Natural killer cell (primary cell): ENCODE data around the gene TMTC3. TPM values are rescaled to one million over a fixed set of nuclear protein-coding genes. Genes with fewer than 3 reads are reported as not detected.
A peak's percentile ranks its signal among the peaks of the same experiment; 100 is the strongest.

Experiments
- ATAC-seq, 3 donors: fragments of 150-1000 bp in 2 of 3; fragments of 200-7000 bp in 1 of 3; cut with Tn5 transposase; 1 replicate in 1 of 3; 2 replicates in 2 of 3; pipeline ENCODE4 v1.10.0; 2021; ENCODE audit warnings: mild to moderate bottlenecking in 2 of 3, moderate library complexity in 2 of 3
- DNase-seq, 2 donors: peaks; one replicate each; pipeline versions ENCODE4 v3.0.0 to v3.0.0-alpha.2; 2013 to 2021; ENCODE audit warnings: mixed read lengths in 1 of 2
- H3K27ac ChIP-seq: one replicate; pipeline ENCODE4 v1.5.1; 2013; ENCODE audit warnings: mild to moderate bottlenecking, low read length
- H3K27me3 ChIP-seq: one replicate; pipeline ENCODE4 v1.6.1; 2013; ENCODE audit warnings: low read length; ENCODE audit not compliant: control insufficient read depth, insufficient read depth
- H3K36me3 ChIP-seq: one replicate; pipeline ENCODE4 v1.6.1; 2013; ENCODE audit warnings: low read length; ENCODE audit not compliant: control insufficient read depth, insufficient read depth
- H3K4me1 ChIP-seq: one replicate; pipeline ENCODE4 v1.6.1; 2013; ENCODE audit warnings: low read length; ENCODE audit not compliant: control insufficient read depth, insufficient read depth
- H3K4me3 ChIP-seq: one replicate; pipeline ENCODE4 v1.5.1; 2013; ENCODE audit warnings: low read length
- H3K9me3 ChIP-seq: one replicate; pipeline ENCODE4 v1.6.1; 2013; ENCODE audit warnings: low read length; ENCODE audit not compliant: control insufficient read depth, insufficient read depth
- H3K27ac Mint-ChIP-seq, 2 donors: one replicate each; pipeline ENCODE4 v1.8.0; 2022; ENCODE audit warnings: mild to moderate bottlenecking in 2 of 2, mixed read lengths in 2 of 2, moderate library complexity in 1 of 2
- H3K27me3 Mint-ChIP-seq, 2 donors: one replicate each; pipeline ENCODE4 v1.8.0; 2022; ENCODE audit warnings: low read depth in 2 of 2, mixed read lengths in 2 of 2
- H3K36me3 Mint-ChIP-seq: one replicate; pipeline ENCODE4 v1.8.0; 2022; ENCODE audit warnings: mixed read lengths
- H3K4me1 Mint-ChIP-seq, 2 donors: one replicate each; pipeline ENCODE4 v1.8.0; 2022; ENCODE audit warnings: mixed read lengths in 2 of 2
- H3K4me3 Mint-ChIP-seq: one replicate; pipeline ENCODE4 v1.8.0; 2022; ENCODE audit warnings: mild to moderate bottlenecking, moderate library complexity, mixed read lengths
- H3K9me3 Mint-ChIP-seq, 2 donors: one replicate each; pipeline ENCODE4 v1.8.0; 2022; ENCODE audit warnings: mixed read lengths in 2 of 2
- CTCF ChIP-seq: fragments of 200-600 bp; IDR thresholded peaks from one replicate; pipeline ENCODE4 v1.8.0; 2022; ENCODE audit warnings: antibody characterized with exemption
- intact Hi-C: fragments of 100-400 bp; cut with micrococcal nuclease; formaldehyde crosslinking; loops from one replicate; pipeline ENCODE4 v1.14.2; 2022
- total RNA-seq, 4 donors: library from RNA; stranded (reverse); fragments of 120-200 nt in 1 of 4; gene quantifications; one replicate each; pipeline versions ENCODE4 v1.2.3 to v1.2.4, GENCODE V29; 2013 to 2022

Gene TMTC3
- total RNA-seq, 3 donors from 2014 or later (not counting 1 experiment from before 2014, with no cell fraction given): 5.0 to 6.2 (median 5.3) TPM

DNA sequence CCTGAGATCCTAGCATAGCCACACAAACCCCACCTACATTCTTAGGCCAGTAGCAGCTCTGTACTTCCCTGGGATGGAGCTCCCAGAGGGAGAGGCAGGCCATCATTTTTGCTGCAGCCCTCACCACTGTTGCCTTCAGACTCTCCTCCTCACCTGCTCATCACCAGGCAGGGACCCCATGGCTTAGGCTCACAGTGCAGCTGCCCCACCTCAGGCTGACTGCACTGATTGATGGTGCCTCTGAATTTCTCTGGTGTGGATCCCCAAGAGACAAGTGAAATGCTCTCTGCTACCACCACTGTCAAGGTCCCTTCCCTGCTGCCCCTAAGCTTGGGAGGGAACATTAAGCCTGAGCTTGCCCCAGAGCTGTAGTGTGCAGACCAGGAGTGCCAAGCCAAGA, 76.2 kb downstream of the TMTC3 start:
- H3K4me1 Mint-ChIP-seq: no peaks in the 10 kb centered on the region
- DNase-seq (no peak), ATAC-seq (peak in 1 of 3 donors; percentile 17)
- no peaks in the 10 kb centered on the region for H3K27me3 Mint-ChIP-seq
- no peak for TF ChIP-seq CTCF
- no peak overlapping the region for H3K27ac Mint-ChIP-seq
- H3K27ac ChIP-seq: no peak overlapping the region
- H3K4me3 Mint-ChIP-seq: no peak overlapping the region
- no peaks in the 10 kb centered on the region for H3K9me3 ChIP-seq
- H3K36me3 Mint-ChIP-seq: peaks cover 9% of the 10 kb centered on the region
- H3K9me3 Mint-ChIP-seq: peaks cover 15 to 21% of the 10 kb centered on the region in 2 donors
- no peak overlapping the region for H3K4me3 ChIP-seq
- H3K36me3 ChIP-seq: no peaks in the 10 kb centered on the region
- intact Hi-C loops: no loop called here
- no peaks in the 10 kb centered on the region for H3K27me3 ChIP-seq
- no peaks in the 10 kb centered on the region for H3K4me1 ChIP-seq

- peaks cover 10 to 16% of the 10 kb centered on the region in 2 donors for H3K9me3 Mint-ChIP-seq
Observed at GRCh38 chr12:88219861-88220260, 77.8 kb downstream of the TMTC3 start.

DNA sequence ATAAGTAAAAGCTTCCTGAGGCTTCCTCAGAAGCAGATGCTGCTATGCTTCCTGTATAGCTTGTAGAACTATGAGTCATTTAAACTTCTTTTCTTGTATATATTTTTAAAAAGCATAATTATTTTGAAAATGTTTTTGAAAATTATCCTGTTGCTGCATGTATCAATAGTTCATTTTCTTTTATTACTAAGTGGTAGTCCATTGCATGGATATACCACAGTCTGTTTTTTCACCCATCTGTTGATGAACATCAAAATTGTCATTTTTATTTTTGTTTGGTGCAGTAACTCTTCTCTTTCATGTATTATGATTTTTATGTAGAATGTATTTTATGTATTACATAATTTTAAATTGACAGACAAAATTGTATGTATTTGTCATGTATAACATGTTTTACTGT, 81.4 kb downstream of the TMTC3 start:
- Histone ChIP-seq H3K36me3 (no peaks in the 10 kb centered on the region), H3K27me3 (no peaks in the 10 kb centered on the region), H3K4me3 (no peak overlapping the region), H3K27ac (no peak overlapping the region), H3K4me1 (no peaks in the 10 kb centered on the region), H3K9me3 (no peaks in the 10 kb centered on the region)
- Mint-ChIP-seq H3K4me3 (no peak overlapping the region), H3K27ac (no peak overlapping the region), H3K9me3 (peaks cover 13% of the 10 kb centered on the region in 2 donors), H3K4me1 (no peaks in the 10 kb centered on the region), H3K36me3 (peaks cover 9% of the 10 kb centered on the region), H3K27me3 (no peaks in the 10 kb centered on the region)
- DNase-seq (no peak), ATAC-seq (no peak)
- no peak for TF ChIP-seq CTCF
- intact Hi-C loops: no loop called here

More at GRCh38 chr12:88219861-88220260, 77.8 kb downstream of the TMTC3 start:
- H3K27me3 Mint-ChIP-seq: no peaks in the 10 kb centered on the region
- H3K4me3 Mint-ChIP-seq: no peak overlapping the region
- no peak for TF ChIP-seq CTCF
- DNase-seq (no peak), ATAC-seq (no peak)
- Histone ChIP-seq H3K4me1 (no peaks in the 10 kb centered on the region), H3K4me3 (no peak overlapping the region), H3K9me3 (no peaks in the 10 kb centered on the region), H3K36me3 (no peaks in the 10 kb centered on the region), H3K27me3 (no peaks in the 10 kb centered on the region), H3K27ac (no peak overlapping the region)
- peaks cover 9% of the 10 kb centered on the region for H3K36me3 Mint-ChIP-seq
- no peak overlapping the region for H3K27ac Mint-ChIP-seq
- intact Hi-C loops: no loop called here
- no peaks in the 10 kb centered on the region for H3K4me1 Mint-ChIP-seq

GRCh38 chr12:88225776-88226175, 83.7 kb downstream of the TMTC3 start:
- Histone ChIP-seq H3K27ac (no peak overlapping the region), H3K4me3 (no peak overlapping the region), H3K9me3 (no peaks in the 10 kb centered on the region), H3K4me1 (no peaks in the 10 kb centered on the region), H3K36me3 (no peaks in the 10 kb centered on the region), H3K27me3 (no peaks in the 10 kb centered on the region)
- Mint-ChIP-seq H3K4me3 (no peak overlapping the region), H3K27ac (no peak overlapping the region), H3K4me1 (no peaks in the 10 kb centered on the region), H3K36me3 (no peaks in the 10 kb centered on the region), H3K9me3 (peaks cover 3 to 6% of the 10 kb centered on the region in 2 donors), H3K27me3 (no peaks in the 10 kb centered on the region)
- no peak for TF ChIP-seq CTCF
- ATAC-seq (no peak), DNase-seq (no peak)
- intact Hi-C loops: no loop called here
